IMR-90 (cell line): ENCODE data around the gene GLCCI1. TPM values are rescaled to one million over a fixed set of nuclear protein-coding genes. Genes with fewer than 3 reads are reported as not detected.

Experiments used
- ATAC-seq: fragments of 200-7000 bp; cut with Tn5 transposase; 2 replicates; pipeline ENCODE4 v1.9.1; 2020; ENCODE audit warnings: low read depth, mild to moderate bottlenecking, moderate library complexity
- BruUV-seq: library from RNA; stranded (reverse); fragments of 400-500 nt; replicated peaks from 2 replicates; lab custom pipeline; 2021; lab: Mats Ljungman, UMichigan
- CTCF ChIA-PET: fragments of 300-600 bp; formaldehyde crosslinking; extraction: SDS; loops from one replicate; lab custom pipeline; 2021; ENCODE audit warnings: antibody characterized with exemption; lab: Yijun Ruan, JAX
- POLR2A ChIA-PET: fragments of 300-600 bp; sonication (Branson Sonifier 250); formaldehyde crosslinking; loops from one replicate; lab custom pipeline; 2022; ENCODE audit warnings: antibody characterized with exemption; ENCODE audit not compliant: unreplicated experiment; lab: Charles Lee
- DNase-seq: peaks from one replicate; pipeline ENCODE4 v3.0.0; 2013
- H2AFZ ChIP-seq: replicated peaks from 2 replicates; pipeline ENCODE3; 2013; ENCODE audit warnings: low read length, mild to moderate bottlenecking; ENCODE audit not compliant: poor library complexity
- H2AK5ac ChIP-seq: 2 replicates; pipeline ENCODE4 v1.6.1; 2013; ENCODE audit warnings: low read depth, low read length, inconsistent platforms
- H2AK9ac ChIP-seq: replicated peaks from 2 replicates; pipeline ENCODE3; 2013; ENCODE audit warnings: mild to moderate bottlenecking, low read depth, low read length, moderate library complexity; ENCODE audit not compliant: poor library complexity
- H2BK120ac ChIP-seq: 2 replicates; pipeline ENCODE4 v1.6.1; 2013; ENCODE audit warnings: low read depth, low read length, inconsistent platforms
- H2BK15ac ChIP-seq: 3 replicates; pipeline ENCODE4 v1.6.1; 2013; ENCODE audit warnings: low read depth, low read length, inconsistent platforms
- H2BK20ac ChIP-seq: 2 replicates; pipeline ENCODE4 v1.6.1; 2013; ENCODE audit warnings: low read depth, mild to moderate bottlenecking, inconsistent platforms, low read length, moderate library complexity
- H2BK5ac ChIP-seq: 2 replicates; pipeline ENCODE4 v1.6.1; 2013; ENCODE audit warnings: mild to moderate bottlenecking, low read depth, low read length, inconsistent platforms; ENCODE audit not compliant: poor library complexity, severe bottlenecking
- H3K14ac ChIP-seq: replicated peaks from 2 replicates; pipeline ENCODE4 v1.6.1; 2013; ENCODE audit warnings: low read depth, low read length, inconsistent platforms
- H3K18ac ChIP-seq: 2 replicates; pipeline ENCODE4 v1.6.1; 2013; ENCODE audit warnings: low read depth, low read length, control low read depth
- H3K23ac ChIP-seq: 2 replicates; pipeline ENCODE4 v1.6.1; 2013; ENCODE audit warnings: low read depth, low read length, inconsistent platforms
- H3K27ac ChIP-seq: 2 replicates; pipeline ENCODE4 v1.5.1; 2013; ENCODE audit warnings: mild to moderate bottlenecking, control low read depth, low read length; ENCODE audit not compliant: insufficient read depth
- H3K27me3 ChIP-seq: 2 replicates; pipeline ENCODE4 v1.6.1; 2013; ENCODE audit warnings: low read length; ENCODE audit not compliant: control insufficient read depth, insufficient read depth
- H3K36me3 ChIP-seq: 2 replicates; pipeline ENCODE4 v1.6.1; 2013; ENCODE audit warnings: low read length, mixed read lengths; ENCODE audit not compliant: control insufficient read depth, insufficient read depth
- H3K4ac ChIP-seq: 2 replicates; pipeline ENCODE4 v1.6.1; 2013; ENCODE audit warnings: low read depth, low read length, inconsistent platforms
- H3K4me1 ChIP-seq: 2 replicates; pipeline ENCODE4 v1.6.1; 2013; ENCODE audit warnings: low read length, mixed read lengths; ENCODE audit not compliant: control insufficient read depth, insufficient read depth
- H3K4me2 ChIP-seq: 2 replicates; pipeline ENCODE4 v1.6.1; 2013; ENCODE audit warnings: low read depth, mild to moderate bottlenecking, control low read depth, low read length, moderate library complexity
- H3K4me3 ChIP-seq: 2 replicates; pipeline ENCODE4 v1.5.1; 2013; ENCODE audit warnings: low read depth, mild to moderate bottlenecking, control low read depth, low read length, moderate library complexity; ENCODE audit not compliant: insufficient read depth
- H3K56ac ChIP-seq: 2 replicates; pipeline ENCODE4 v1.6.1; 2013; ENCODE audit warnings: low read length, inconsistent platforms; ENCODE audit not compliant: insufficient read depth; ENCODE audit errors: extremely low read depth
- H3K79me1 ChIP-seq, 2 experiments: 2 replicates each; pipeline ENCODE4 v1.6.1; 2013; ENCODE audit warnings: low read length in 2 of 2, inconsistent platforms in 1 of 2, low read depth in 1 of 2
- H3K9ac ChIP-seq: 2 replicates; pipeline ENCODE4 v1.6.1; 2013; ENCODE audit warnings: low read depth, low read length, control low read depth
- H3K9me1 ChIP-seq: 2 replicates; pipeline ENCODE4 v1.6.1; 2013; ENCODE audit warnings: low read length, inconsistent platforms; ENCODE audit not compliant: insufficient read depth
- H3K9me3 ChIP-seq: 2 replicates; pipeline ENCODE4 v1.6.1; 2013; ENCODE audit warnings: low read length; ENCODE audit not compliant: control insufficient read depth, insufficient read depth
- H4K20me1 ChIP-seq: 2 replicates; pipeline ENCODE4 v1.6.1; 2013; ENCODE audit warnings: low read length, inconsistent platforms; ENCODE audit not compliant: insufficient read depth
- H4K5ac ChIP-seq: 2 replicates; pipeline ENCODE4 v1.6.1; 2013; ENCODE audit warnings: mild to moderate bottlenecking, low read depth, low read length, control low read depth
- H4K8ac ChIP-seq, 2 experiments: 2 replicates each; pipeline ENCODE4 v1.6.1; 2013; ENCODE audit warnings: low read depth in 2 of 2, low read length in 2 of 2, control low read depth in 1 of 2, inconsistent platforms in 1 of 2
- H4K91ac ChIP-seq: 2 replicates; pipeline ENCODE4 v1.6.1; 2013; ENCODE audit warnings: low read depth, low read length, inconsistent platforms; ENCODE audit not compliant: insufficient read depth
- BHLHE40 ChIP-seq: fragments of 150-350 bp; IDR thresholded peaks from 2 replicates; pipeline ENCODE4 v1.6.1; 2016; ENCODE audit warnings: mild to moderate bottlenecking, low read depth, low read length
- CEBPB ChIP-seq: IDR thresholded peaks from 2 replicates; pipeline ENCODE4 v1.6.1; 2012; ENCODE audit warnings: low read depth, low read length, improper control_type of control experiment
- CHD1 ChIP-seq: IDR thresholded peaks from 2 replicates; pipeline ENCODE4 v1.6.1; 2012; ENCODE audit warnings: low read depth, low read length, improper control_type of control experiment
- FOS ChIP-seq: fragments of 150-350 bp; IDR thresholded peaks from 2 replicates; pipeline ENCODE4 v1.6.1; 2016; ENCODE audit warnings: low read depth, low read length
- MAFK ChIP-seq: IDR thresholded peaks from 2 replicates; pipeline ENCODE4 v1.6.1; 2012; ENCODE audit warnings: low read depth, low read length, improper control_type of control experiment
- MAZ ChIP-seq: IDR thresholded peaks from 2 replicates; pipeline ENCODE4 v1.6.1; 2012; ENCODE audit warnings: low read depth, mild to moderate bottlenecking, low read length, improper control_type of control experiment, moderate library complexity, borderline replicate concordance
- MXI1 ChIP-seq: IDR thresholded peaks from 2 replicates; pipeline ENCODE4 v1.6.1; 2012; ENCODE audit warnings: low read depth, mild to moderate bottlenecking, low read length, moderate library complexity, borderline replicate concordance
- NFE2L2 ChIP-seq: fragments of 150-350 bp; IDR thresholded peaks from 2 replicates; pipeline ENCODE4 v1.6.1; 2016; ENCODE audit warnings: low read depth, mild to moderate bottlenecking, low read length
- POLR2A ChIP-seq: IDR thresholded peaks from 2 replicates; pipeline ENCODE4 v1.6.1; 2012; ENCODE audit warnings: mild to moderate bottlenecking, low read depth, low read length
- RAD21 ChIP-seq: IDR thresholded peaks from 2 replicates; pipeline ENCODE4 v1.6.1; 2012; ENCODE audit warnings: low read length, improper control_type of control experiment
- RCOR1 ChIP-seq: IDR thresholded peaks from 2 replicates; pipeline ENCODE4 v1.6.1; 2012; ENCODE audit warnings: mild to moderate bottlenecking, low read length, improper control_type of control experiment; ENCODE audit not compliant: insufficient replicate concordance
- RFX5 ChIP-seq: IDR thresholded peaks from 2 replicates; pipeline ENCODE4 v1.8.0; 2012; ENCODE audit warnings: low read depth, mild to moderate bottlenecking, low read length, moderate library complexity
- SMC3 ChIP-seq: fragments of 150-350 bp; IDR thresholded peaks from 2 replicates; pipeline ENCODE4 v1.6.1; 2016; ENCODE audit warnings: low read depth, mild to moderate bottlenecking, antibody characterized with exemption, low read length, moderate library complexity
- WGBS, 2 experiments: methylation state at CpG; one replicate each; pipeline versions ENCODE4 v1.1.5 to v1.1.7; 2013; ENCODE audit warnings: missing lambda C conversion rate in 2 of 2; ENCODE audit not compliant: insufficient read length in 1 of 2; ENCODE audit errors: extremely low coverage in 2 of 2; 5-methylcytosine and 5-hydroxymethylcytosine counted together
- dilution Hi-C: fragments of 300-500 bp; cut with HindIII; formaldehyde crosslinking; loops from one replicate; pipeline ENCODE4 v1.14.3; 2018; ENCODE audit warnings: low sequenced_read_pairs; ENCODE audit not compliant: unreplicated experiment
- in situ Hi-C: fragments of 300-500 bp; cut with MboI; formaldehyde crosslinking; loops from 3 replicates; pipeline ENCODE4 v1.14.3; 2019; ENCODE audit warnings: low sequenced_read_pairs, inconsistent platforms, mixed read lengths
- intact Hi-C: fragments of 100-400 bp; cut with micrococcal nuclease; formaldehyde crosslinking; loops from 2 replicates; pipeline ENCODE4 v1.10.0; 2022
- polyA plus RNA-seq, 3 experiments: library from polyadenylated mRNA; depleted of rRNA; stranded (reverse); fragments of >200 nt; gene quantifications; 2 replicates each; pipeline ENCODE4 v1.2.3, GENCODE V29; 2012; ENCODE audit warnings: low replicate concordance in 1 of 3
- total RNA-seq: library from RNA; depleted of rRNA; stranded (reverse); fragments of >200 nt; gene quantifications from 2 replicates; pipeline ENCODE4 v1.2.3, GENCODE V29; 2012
- TF ChIP-seq, protein P1 (sequence below): fragments of 150-350 bp; IDR thresholded peaks from 2 replicates; pipeline ENCODE4 v1.6.1; 2016; ENCODE audit warnings: low read depth, mild to moderate bottlenecking, low read length, moderate library complexity, borderline replicate concordance
- TF ChIP-seq, protein P2 (sequence below): fragments of 150-350 bp; IDR thresholded peaks from 2 replicates; pipeline ENCODE4 v1.6.1; 2017; ENCODE audit warnings: mild to moderate bottlenecking, antibody characterized with exemption, low read length, low read depth
- TF ChIP-seq, protein P3 (sequence below): conservative IDR thresholded peaks from 2 replicates; pipeline ENCODE4 v1.5.1; 2012; ENCODE audit warnings: mild to moderate bottlenecking, low read depth, low read length, improper control_type of control experiment

GLCCI1 gene
- total and polyA plus RNA-seq, 2 of the 4 experiments (the other 2 are of a cell fraction): 4.1 to 6.2 TPM

DNA sequence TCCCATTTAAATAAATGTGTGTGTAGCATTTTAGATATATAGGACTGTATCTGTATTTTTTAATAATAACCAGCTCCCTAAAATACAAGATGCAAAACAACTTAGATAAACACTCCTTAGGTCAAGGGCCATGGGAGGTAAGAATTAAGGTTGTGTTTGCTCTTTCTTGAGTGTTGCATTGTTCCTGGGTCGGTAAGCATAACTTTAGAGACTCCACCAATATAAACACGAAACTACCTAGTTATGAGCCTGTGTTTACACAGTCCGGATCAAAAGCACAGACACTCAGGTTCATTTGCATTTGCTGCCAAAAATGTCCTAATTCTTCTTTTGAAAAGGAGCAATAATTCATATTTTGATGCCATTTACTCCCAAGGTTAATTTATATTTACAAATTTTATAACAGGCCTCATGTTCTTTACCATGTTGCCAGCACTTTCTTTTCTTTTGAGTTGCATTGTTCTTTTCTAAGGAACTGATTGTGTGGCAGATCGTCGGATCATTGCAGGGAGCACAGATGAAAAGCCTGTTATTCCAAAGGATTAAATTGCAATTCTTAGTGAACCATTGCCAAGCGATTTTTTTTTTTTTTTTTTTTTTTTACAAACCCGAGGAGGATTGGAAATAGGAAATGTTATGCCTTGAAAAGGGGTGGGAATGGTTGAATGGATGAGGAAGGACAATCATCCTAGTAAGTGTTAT lies 45.8 kb upstream of the GLCCI1 start:
- no CpG with 5 or more reads among the region's 7 CpGs for WGBS, 2 experiments
- no peaks in the 10 kb centered on the region for H3K79me1 ChIP-seq
- TF ChIP-seq CHD1 (no peak), SMC3 (no peak), MXI1 (no peak), BHLHE40 (no peak), FOS (no peak), MAFK (no peak), RAD21 (no peak), NFE2L2 (no peak), POLR2A (no peak), RCOR1 (no peak), MAZ (no peak), RFX5 (no peak), CEBPB (no peak)
- TF ChIP-seq, protein P1, sequence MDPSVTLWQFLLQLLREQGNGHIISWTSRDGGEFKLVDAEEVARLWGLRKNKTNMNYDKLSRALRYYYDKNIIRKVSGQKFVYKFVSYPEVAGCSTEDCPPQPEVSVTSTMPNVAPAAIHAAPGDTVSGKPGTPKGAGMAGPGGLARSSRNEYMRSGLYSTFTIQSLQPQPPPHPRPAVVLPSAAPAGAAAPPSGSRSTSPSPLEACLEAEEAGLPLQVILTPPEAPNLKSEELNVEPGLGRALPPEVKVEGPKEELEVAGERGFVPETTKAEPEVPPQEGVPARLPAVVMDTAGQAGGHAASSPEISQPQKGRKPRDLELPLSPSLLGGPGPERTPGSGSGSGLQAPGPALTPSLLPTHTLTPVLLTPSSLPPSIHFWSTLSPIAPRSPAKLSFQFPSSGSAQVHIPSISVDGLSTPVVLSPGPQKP: no peak
- TF ChIP-seq, protein P2, sequence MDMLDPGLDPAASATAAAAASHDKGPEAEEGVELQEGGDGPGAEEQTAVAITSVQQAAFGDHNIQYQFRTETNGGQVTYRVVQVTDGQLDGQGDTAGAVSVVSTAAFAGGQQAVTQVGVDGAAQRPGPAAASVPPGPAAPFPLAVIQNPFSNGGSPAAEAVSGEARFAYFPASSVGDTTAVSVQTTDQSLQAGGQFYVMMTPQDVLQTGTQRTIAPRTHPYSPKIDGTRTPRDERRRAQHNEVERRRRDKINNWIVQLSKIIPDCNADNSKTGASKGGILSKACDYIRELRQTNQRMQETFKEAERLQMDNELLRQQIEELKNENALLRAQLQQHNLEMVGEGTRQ: no peak
- TF ChIP-seq, protein P3, sequence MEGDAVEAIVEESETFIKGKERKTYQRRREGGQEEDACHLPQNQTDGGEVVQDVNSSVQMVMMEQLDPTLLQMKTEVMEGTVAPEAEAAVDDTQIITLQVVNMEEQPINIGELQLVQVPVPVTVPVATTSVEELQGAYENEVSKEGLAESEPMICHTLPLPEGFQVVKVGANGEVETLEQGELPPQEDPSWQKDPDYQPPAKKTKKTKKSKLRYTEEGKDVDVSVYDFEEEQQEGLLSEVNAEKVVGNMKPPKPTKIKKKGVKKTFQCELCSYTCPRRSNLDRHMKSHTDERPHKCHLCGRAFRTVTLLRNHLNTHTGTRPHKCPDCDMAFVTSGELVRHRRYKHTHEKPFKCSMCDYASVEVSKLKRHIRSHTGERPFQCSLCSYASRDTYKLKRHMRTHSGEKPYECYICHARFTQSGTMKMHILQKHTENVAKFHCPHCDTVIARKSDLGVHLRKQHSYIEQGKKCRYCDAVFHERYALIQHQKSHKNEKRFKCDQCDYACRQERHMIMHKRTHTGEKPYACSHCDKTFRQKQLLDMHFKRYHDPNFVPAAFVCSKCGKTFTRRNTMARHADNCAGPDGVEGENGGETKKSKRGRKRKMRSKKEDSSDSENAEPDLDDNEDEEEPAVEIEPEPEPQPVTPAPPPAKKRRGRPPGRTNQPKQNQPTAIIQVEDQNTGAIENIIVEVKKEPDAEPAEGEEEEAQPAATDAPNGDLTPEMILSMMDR: no peak
- H3K9ac ChIP-seq: no peak overlapping the region
- no peak overlapping the region for H4K5ac ChIP-seq
- no peak overlapping the region for H2BK20ac ChIP-seq
- BruUV-seq: no TSS peak
- no peak overlapping the region for H3K4ac ChIP-seq
- in situ Hi-C loops (no loop called here), intact Hi-C loops (no loop called here), dilution Hi-C loops (no loop called here)
- no peaks in the 10 kb centered on the region; the same call in 1 of the 2 replicates for H3K4me1 ChIP-seq
- no peaks in the 10 kb centered on the region for H4K20me1 ChIP-seq
- H3K9me1 ChIP-seq: no peaks in the 10 kb centered on the region
- H3K23ac ChIP-seq: no peak overlapping the region
- no peak overlapping the region for H4K91ac ChIP-seq
- H2AK5ac ChIP-seq: no peak overlapping the region
- ChIA-PET CTCF (no interaction called here), POLR2A (no interaction called here)
- no peaks in the 10 kb centered on the region for H3K27me3 ChIP-seq
- no peak overlapping the region for H3K27ac ChIP-seq
- H2AK9ac ChIP-seq: no peak overlapping the region
- no peak overlapping the region for H2BK120ac ChIP-seq
- no peak for ATAC-seq
- H2BK5ac ChIP-seq: no peak overlapping the region
- H3K36me3 ChIP-seq: no peaks in the 10 kb centered on the region
- H3K4me2 ChIP-seq: no peak overlapping the region
- H4K8ac ChIP-seq: no peak overlapping the region
- H3K18ac ChIP-seq: no peak overlapping the region
- H2BK15ac ChIP-seq: no peak overlapping the region
- no peak overlapping the region for H3K56ac ChIP-seq
- H3K9me3 ChIP-seq: no peaks in the 10 kb centered on the region
- DNase-seq: no peak
- H2AFZ ChIP-seq: no peak overlapping the region
- H3K4me3 ChIP-seq: no peak overlapping the region
- H3K14ac ChIP-seq: no peak overlapping the region
